HepG2 (cell line): ENCODE data around the gene HINFP. TPM values are rescaled to one million over a fixed set of nuclear protein-coding genes. Genes with fewer than 3 reads are reported as not detected.

Experiments used
- ARNTL ChIP-seq: sonication (generic); formaldehyde crosslinking; IDR thresholded peaks from 2 replicates; pipeline ENCODE4 v1.4.0; 2020; ENCODE audit warnings: mild to moderate bottlenecking, missing genetic modification reagents
- ATF4 ChIP-seq, 2 experiments: fragments of 450-650 bp in 1 of 2; sonication (generic) in 1 of 2; formaldehyde crosslinking; IDR thresholded peaks; 2 replicates each; pipeline versions ENCODE4 v1.5.0 to v1.8.0; 2020 to 2022; ENCODE audit warnings: mild to moderate bottlenecking in 1 of 2, missing genetic modification reagents in 1 of 2
- DZIP1 ChIP-seq: sonication (generic); formaldehyde crosslinking; IDR thresholded peaks from 2 replicates; pipeline ENCODE4 v1.5.0; 2020; ENCODE audit warnings: mild to moderate bottlenecking, missing genetic modification reagents
- EZH2 ChIP-seq: conservative IDR thresholded peaks from 2 replicates; pipeline ENCODE4 v1.6.1; 2012; ENCODE audit warnings: mild to moderate bottlenecking, low read depth, low read length, moderate library complexity
- HNF1B ChIP-seq: sonication (generic); formaldehyde crosslinking; IDR thresholded peaks from 2 replicates; pipeline ENCODE4 v1.5.1; 2020; ENCODE audit warnings: mild to moderate bottlenecking, moderate library complexity, missing genetic modification reagents
- MXD4 ChIP-seq: IDR thresholded peaks from 2 replicates; pipeline ENCODE4 v1.6.1; 2016; ENCODE audit warnings: mild to moderate bottlenecking, missing biosample characterization, missing genetic modification reagents
- NPAS2 ChIP-seq: sonication (generic); formaldehyde crosslinking; IDR thresholded peaks from 2 replicates; pipeline ENCODE4 v1.8.0; 2022; ENCODE audit warnings: mild to moderate bottlenecking, missing genetic modification reagents, borderline replicate concordance
- ONECUT2 ChIP-seq: sonication (generic); formaldehyde crosslinking; IDR thresholded peaks from 2 replicates; pipeline ENCODE4 v1.4.0; 2020; ENCODE audit warnings: missing genetic modification reagents
- PATZ1 ChIP-seq: sonication (generic); formaldehyde crosslinking; IDR thresholded peaks from 2 replicates; pipeline ENCODE4 v1.4.0; 2020; ENCODE audit warnings: missing genetic modification reagents
- PCBP2 ChIP-seq: fragments of 200-400 bp; formaldehyde crosslinking; optimal IDR thresholded peaks from 2 replicates; pipeline ENCODE3; 2018; ENCODE audit warnings: low read length, low read depth; ENCODE audit not compliant: poor library complexity, severe bottlenecking
- POLR2AphosphoS5 ChIP-seq: IDR thresholded peaks from 2 replicates; pipeline ENCODE4 v1.6.1; 2012; ENCODE audit warnings: low read depth, low read length
- SMARCE1 ChIP-seq: fragments of 450-650 bp; IDR thresholded peaks from 2 replicates; pipeline ENCODE4 v1.6.1; 2017; ENCODE audit warnings: borderline replicate concordance
- TBX2 ChIP-seq: sonication (generic); formaldehyde crosslinking; IDR thresholded peaks from 2 replicates; pipeline ENCODE4 v1.5.0; 2020; ENCODE audit warnings: missing genetic modification reagents, mild to moderate bottlenecking, borderline replicate concordance
- TIGD3 ChIP-seq: sonication (generic); formaldehyde crosslinking; IDR thresholded peaks from 2 replicates; pipeline ENCODE4 v1.5.1; 2020; ENCODE audit warnings: mild to moderate bottlenecking, missing genetic modification reagents, borderline replicate concordance
- ZBTB8A ChIP-seq: sonication (generic); formaldehyde crosslinking; IDR thresholded peaks from 2 replicates; pipeline ENCODE4 v1.4.0; 2020; ENCODE audit warnings: mild to moderate bottlenecking, low read depth, missing genetic modification reagents, borderline replicate concordance
- ZNF235 ChIP-seq: sonication (generic); formaldehyde crosslinking; IDR thresholded peaks from 2 replicates; pipeline ENCODE4 v1.8.1; 2023; ENCODE audit warnings: mild to moderate bottlenecking, missing genetic modification reagents, borderline replicate concordance
- ZNF274 ChIP-seq: sonication (generic); formaldehyde crosslinking; IDR thresholded peaks from 2 replicates; pipeline ENCODE4 v1.5.1; 2020; ENCODE audit warnings: mild to moderate bottlenecking, missing genetic modification reagents
- ZNF30 ChIP-seq: sonication (generic); formaldehyde crosslinking; IDR thresholded peaks from 2 replicates; pipeline ENCODE4 v1.5.0; 2020; ENCODE audit warnings: mild to moderate bottlenecking, missing genetic modification reagents
- ZNF382 ChIP-seq: sonication (generic); formaldehyde crosslinking; IDR thresholded peaks from 2 replicates; pipeline ENCODE4 v1.5.0; 2020; ENCODE audit warnings: missing genetic modification reagents, mild to moderate bottlenecking, borderline replicate concordance
- ZNF543 ChIP-seq: sonication (generic); formaldehyde crosslinking; IDR thresholded peaks from 2 replicates; pipeline ENCODE4 v1.4.0; 2020; ENCODE audit warnings: mild to moderate bottlenecking, missing genetic modification reagents
- polyA plus RNA-seq, 8 experiments: library from polyadenylated mRNA; depleted of rRNA in 3 of 8; stranded (reverse) in 7 of 8; unstranded in 1 of 8; fragments of >200 nt; fragmentation: Illumina TruSeq in 4 of 8; extraction: Trizol in 4 of 8; gene quantifications; 2 replicates each; pipeline versions ENCODE4 v1.2.1 to v1.2.3, GENCODE V29; 2011 to 2016; ENCODE audit warnings: low read depth in 4 of 8, missing spikeins in 1 of 8, mixed read lengths in 1 of 8; ENCODE audit not compliant: insufficient read depth in 1 of 8
- total RNA-seq, 5 experiments: library from RNA; depleted of rRNA; stranded (reverse); fragments of >200 nt; fragmentation: Illumina TruSeq; extraction: Trizol; gene quantifications; 2 replicates each; pipeline ENCODE4 v1.2.3, GENCODE V29; 2016; ENCODE audit warnings: low read depth in 1 of 5

HINFP gene
- total and polyA plus RNA-seq, 2 of the 13 experiments (the other 11 are each of a cell fraction or from before 2014, with no cell fraction given): 15.1 to 21.4 TPM

- TF ChIP-seq DZIP1 (CRISPR knock-in tag) (no peak), ZNF30 (no peak), MXD4 (CRISPR knock-in tag) (no peak), POLR2AphosphoS5 (0 out of 2 replicates have a peak, but pooled peaks have one; percentile 37), ZNF382 (CRISPR knock-in tag) (no peak), PATZ1 (peak; percentile 72), ATF4 (CRISPR knock-in tag; IDR thresholded peaks at IDR 0.05) (no peak), SMARCE1 (no peak), ARNTL (CRISPR knock-in tag) (no peak), TIGD3 (CRISPR knock-in tag) (no peak), HNF1B (CRISPR knock-in tag) (no peak; the same call in none of the 2 replicates), ZNF235 (CRISPR knock-in tag) (no peak), TBX2 (CRISPR knock-in tag) (no peak), PCBP2 (no peak), EZH2 (no peak), ONECUT2 (CRISPR knock-in tag) (no peak), ZBTB8A (CRISPR knock-in tag) (no peak), NPAS2 (CRISPR knock-in tag) (no peak), ZNF274 (CRISPR knock-in tag) (no peak), ZNF543 (CRISPR knock-in tag) (no peak)
These were observed 14.5 kb upstream of the HINFP start, which contains the start of gene C2CD2L (continued) for GRCh38 chr11:119106564-119107537.
